ENCODE measurements around the gene TPTE2. TPM values are rescaled to one million over a fixed set of nuclear protein-coding genes. Genes with fewer than 3 reads are reported as not detected.

Gene TPTE2
- total RNA-seq, 3 donors from 2014 or later, result 0.29 to 0.33 TPM; not detected in 1

DNA sequence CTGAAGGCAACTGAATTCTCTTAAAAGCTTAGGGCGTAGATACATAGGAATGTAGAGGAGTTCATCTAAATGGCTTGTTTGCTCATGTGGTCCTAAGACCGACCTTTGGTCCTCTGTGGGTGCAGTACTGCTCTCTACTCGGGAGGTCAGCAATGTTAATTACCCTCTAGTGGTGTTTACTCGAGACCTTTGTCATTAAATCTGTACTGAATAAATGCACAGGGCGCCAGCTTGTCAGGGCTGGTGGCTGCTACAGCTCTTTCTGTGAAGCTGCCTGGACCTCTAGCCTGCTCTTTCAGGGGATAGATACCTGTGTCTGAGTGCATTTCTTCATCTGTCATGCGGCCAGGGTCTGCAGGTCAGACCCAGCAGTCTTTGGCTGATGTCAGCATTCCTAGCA, 43.0 kb upstream of the TPTE2 start:
- intact Hi-C loops (cut with DNase I; ENCODE audit: low total_unique reads), result no loop called here
- Histone ChIP-seq H3K9me3 (peaks cover 0 to 8% of the 10 kb centered on the region in 2 donors), H3K27me3 (no peaks in the 10 kb centered on the region), H3K4me1 (no peaks in the 10 kb centered on the region), H3K36me3 (no peaks in the 10 kb centered on the region), H3K27ac (no peak overlapping the region), H3K4me3 (no peak overlapping the region)
- DNase-seq (ENCODE audit: low spot score in 2 of 2), result no peak
- TF ChIP-seq POLR2AphosphoS5 (IDR thresholded peaks at IDR 0.05), result no peak
- TF ChIP-seq POLR2A (IDR thresholded peaks at IDR 0.05), result no peak
- TF ChIP-seq, protein P1, sequence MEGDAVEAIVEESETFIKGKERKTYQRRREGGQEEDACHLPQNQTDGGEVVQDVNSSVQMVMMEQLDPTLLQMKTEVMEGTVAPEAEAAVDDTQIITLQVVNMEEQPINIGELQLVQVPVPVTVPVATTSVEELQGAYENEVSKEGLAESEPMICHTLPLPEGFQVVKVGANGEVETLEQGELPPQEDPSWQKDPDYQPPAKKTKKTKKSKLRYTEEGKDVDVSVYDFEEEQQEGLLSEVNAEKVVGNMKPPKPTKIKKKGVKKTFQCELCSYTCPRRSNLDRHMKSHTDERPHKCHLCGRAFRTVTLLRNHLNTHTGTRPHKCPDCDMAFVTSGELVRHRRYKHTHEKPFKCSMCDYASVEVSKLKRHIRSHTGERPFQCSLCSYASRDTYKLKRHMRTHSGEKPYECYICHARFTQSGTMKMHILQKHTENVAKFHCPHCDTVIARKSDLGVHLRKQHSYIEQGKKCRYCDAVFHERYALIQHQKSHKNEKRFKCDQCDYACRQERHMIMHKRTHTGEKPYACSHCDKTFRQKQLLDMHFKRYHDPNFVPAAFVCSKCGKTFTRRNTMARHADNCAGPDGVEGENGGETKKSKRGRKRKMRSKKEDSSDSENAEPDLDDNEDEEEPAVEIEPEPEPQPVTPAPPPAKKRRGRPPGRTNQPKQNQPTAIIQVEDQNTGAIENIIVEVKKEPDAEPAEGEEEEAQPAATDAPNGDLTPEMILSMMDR (IDR thresholded peaks at IDR 0.05), result no peak

DNA sequence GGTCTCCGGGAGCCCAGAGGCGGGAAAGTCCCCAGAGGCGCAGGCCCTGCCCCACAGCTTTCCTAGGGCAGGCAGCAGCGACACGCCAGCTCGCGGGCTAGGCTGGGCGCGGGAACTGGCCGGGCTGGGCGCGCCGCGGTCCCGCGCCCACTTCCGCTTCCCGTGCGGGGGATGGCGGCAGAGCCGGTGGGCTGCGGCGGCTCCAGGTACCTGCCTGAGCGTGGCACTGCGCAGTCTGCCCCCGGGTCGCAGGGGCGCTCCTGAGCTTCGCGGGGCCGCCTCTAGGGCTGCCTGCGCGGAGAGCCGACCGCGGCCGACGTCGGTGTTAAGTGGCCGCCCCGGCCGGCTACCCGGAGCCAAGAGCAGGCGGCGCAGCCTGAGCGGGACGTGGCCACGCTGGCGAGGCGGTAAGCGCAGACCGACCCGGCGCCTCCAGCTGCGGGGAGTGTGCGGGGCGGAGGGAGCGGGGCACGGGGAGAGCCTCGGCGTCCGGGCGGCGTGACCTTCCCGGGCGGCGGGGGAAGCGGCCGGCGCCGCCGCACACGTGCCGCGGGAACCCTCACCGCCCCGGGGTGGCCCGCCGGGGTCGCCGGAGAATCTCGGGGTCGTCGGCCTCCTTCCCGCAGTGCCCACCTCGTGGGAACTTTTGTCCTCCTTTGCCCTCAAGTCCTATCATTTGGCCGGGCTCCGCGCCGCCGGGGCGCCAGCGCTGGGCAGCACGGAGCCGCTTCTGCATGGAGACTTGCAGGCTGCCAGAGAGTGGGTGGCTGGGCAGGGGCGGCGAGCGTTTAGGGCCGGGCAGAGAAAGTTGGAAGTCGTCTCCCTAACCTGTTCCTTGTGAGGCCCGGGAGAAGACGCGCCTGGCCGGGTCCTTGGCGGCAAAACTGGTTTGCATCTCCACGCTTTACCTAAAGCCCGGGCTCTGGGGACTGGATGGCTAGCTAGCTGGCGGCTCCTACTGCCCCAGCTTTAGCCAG, 40.7 kb upstream of the TPTE2 start:
- Histone ChIP-seq H3K4me1 (no peaks in the 10 kb centered on the region), H3K27me3 (no peaks in the 10 kb centered on the region), H3K4me3 (peak overlapping the region; percentile 51 to 76 (median 61)), H3K9me3 (peaks cover 0 to 8% of the 10 kb centered on the region in 2 donors), H3K36me3 (no peaks in the 10 kb centered on the region), H3K27ac (no peak overlapping the region)
- intact Hi-C loops (cut with DNase I; ENCODE audit: low total_unique reads), result no loop called here
- DNase-seq (ENCODE audit: low spot score in 2 of 2), result no peak
- TF ChIP-seq, protein P1 (IDR thresholded peaks at IDR 0.05), result no peak
- TF ChIP-seq POLR2AphosphoS5 (IDR thresholded peaks at IDR 0.05), result no peak
- no peak for TF ChIP-seq POLR2A (IDR thresholded peaks at IDR 0.05)

DNA sequence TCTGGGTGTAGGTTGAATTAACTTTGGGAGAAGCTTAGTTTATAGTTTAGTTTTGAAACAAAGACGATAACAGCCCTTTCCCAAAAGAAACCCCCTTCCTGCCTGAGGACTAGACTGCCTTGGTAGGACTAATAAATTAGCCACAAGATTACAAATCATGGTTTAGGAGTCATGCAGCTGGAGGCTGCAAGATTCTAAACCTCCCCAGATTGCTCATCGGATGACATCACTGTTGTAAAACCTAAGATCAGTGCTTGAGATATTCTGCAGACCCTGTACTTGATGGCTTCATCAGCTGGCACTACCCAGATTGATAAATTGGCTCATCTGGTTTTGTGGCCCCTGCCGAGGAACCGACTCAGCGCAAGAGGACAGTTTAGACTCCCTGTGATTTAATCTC, 36.2 kb upstream of the TPTE2 start:
- Histone ChIP-seq H3K27ac (no peak overlapping the region), H3K36me3 (no peaks in the 10 kb centered on the region), H3K4me3 (no peak overlapping the region), H3K27me3 (no peaks in the 10 kb centered on the region), H3K4me1 (no peaks in the 10 kb centered on the region), H3K9me3 (no peaks in the 10 kb centered on the region)
- TF ChIP-seq POLR2A (IDR thresholded peaks at IDR 0.05) (no peak), POLR2AphosphoS5 (IDR thresholded peaks at IDR 0.05) (no peak)
- TF ChIP-seq, protein P1 (IDR thresholded peaks at IDR 0.05), result no peak
- no peak for DNase-seq (ENCODE audit: low spot score in 2 of 2)
- intact Hi-C loops (cut with DNase I; ENCODE audit: low total_unique reads), result no loop called here

DNA sequence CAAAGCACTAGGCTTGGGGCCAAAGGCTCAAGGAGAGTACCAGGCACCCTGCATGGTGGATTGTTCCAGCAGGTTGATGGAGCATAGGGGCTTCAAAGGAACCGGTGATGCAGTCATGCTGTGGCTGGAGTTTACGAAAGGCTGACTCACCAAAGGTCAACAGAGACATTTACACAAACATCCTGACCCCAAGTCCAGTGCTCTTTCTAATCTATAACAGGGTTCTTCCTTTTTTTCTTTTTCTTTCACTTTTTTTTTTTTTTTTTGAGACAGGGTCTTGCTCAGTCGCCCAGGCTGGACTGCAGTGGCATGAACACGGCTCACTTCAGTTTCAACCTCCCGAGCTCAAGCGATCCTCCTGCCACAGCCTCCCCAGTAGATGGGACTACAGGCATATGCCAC, 35.6 kb upstream of the TPTE2 start:
- DNase-seq (ENCODE audit: low spot score in 2 of 2), result no peak
- no peaks in the 10 kb centered on the region for H3K4me1 ChIP-seq
- no peak overlapping the region for H3K27ac ChIP-seq
- no peaks in the 10 kb centered on the region for H3K36me3 ChIP-seq
- no peaks in the 10 kb centered on the region for H3K27me3 ChIP-seq
- TF ChIP-seq POLR2A (IDR thresholded peaks at IDR 0.05) (no peak), POLR2AphosphoS5 (IDR thresholded peaks at IDR 0.05) (no peak)
- TF ChIP-seq, protein P1 (IDR thresholded peaks at IDR 0.05), result no peak
- intact Hi-C loops (cut with DNase I; ENCODE audit: low total_unique reads), result no loop called here
- H3K4me3 ChIP-seq, result no peak overlapping the region
- H3K9me3 ChIP-seq, result no peaks in the 10 kb centered on the region

DNA sequence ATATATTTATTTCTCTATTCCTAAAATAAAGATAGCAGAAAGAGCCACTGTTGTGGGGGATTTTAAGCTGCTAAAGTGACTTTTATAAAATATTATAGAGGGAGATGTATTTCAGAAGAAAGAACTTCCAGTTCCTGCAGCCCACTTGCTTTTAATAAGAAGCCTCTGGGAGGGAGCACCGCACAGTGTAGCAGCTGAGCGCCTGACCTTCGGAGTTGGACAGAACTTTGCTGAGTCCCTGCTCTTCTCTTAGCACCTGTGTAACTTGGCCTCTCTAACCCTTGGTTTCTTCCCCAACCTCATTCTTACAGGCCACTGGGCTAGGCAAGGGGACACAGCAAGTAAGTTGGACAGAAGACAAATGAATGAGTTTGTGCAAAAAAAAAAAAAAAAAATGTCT, 34.8 kb upstream of the TPTE2 start:
- no peak for DNase-seq (ENCODE audit: low spot score in 2 of 2)
- Histone ChIP-seq H3K36me3 (no peaks in the 10 kb centered on the region), H3K9me3 (no peaks in the 10 kb centered on the region), H3K27ac (no peak overlapping the region), H3K4me1 (no peaks in the 10 kb centered on the region), H3K27me3 (no peaks in the 10 kb centered on the region), H3K4me3 (no peak overlapping the region)
- intact Hi-C loops (cut with DNase I; ENCODE audit: low total_unique reads), result no loop called here
- TF ChIP-seq POLR2A (IDR thresholded peaks at IDR 0.05), result no peak
- TF ChIP-seq, protein P1 (IDR thresholded peaks at IDR 0.05), result no peak
- no peak for TF ChIP-seq POLR2AphosphoS5 (IDR thresholded peaks at IDR 0.05)
